SK-N-SH (cell line): Measurements from ENCODE around the gene MKRN2OS. TPM values are rescaled to one million over a fixed set of nuclear protein-coding genes. Genes with fewer than 3 reads are reported as not detected.

Experiments used
- CTCF ChIA-PET: fragments of 300-600, 350-600 bp; formaldehyde crosslinking; extraction: SDS; loops from one replicate; lab custom pipeline; 2021; lab: Yijun Ruan, JAX
- POLR2A ChIA-PET: fragments of 350-600 bp; sonication (Branson Sonifier 250); formaldehyde crosslinking; extraction: SDS; loops from one replicate; lab custom pipeline; 2020; ENCODE audit warnings: antibody characterized with exemption, inconsistent platforms; lab: Yijun Ruan, JAX
- DNase-seq: peaks from one replicate; pipeline ENCODE4 v3.0.0; 2012
- H2AFZ ChIP-seq: fragments of 200-600 bp; sonication (generic); 2 replicates; pipeline ENCODE4 v1.8.1; 2016; ENCODE audit warnings: antibody characterized with exemption, mild to moderate bottlenecking, low read depth
- H3F3A ChIP-seq: fragments of 200-600 bp; sonication (generic); replicated peaks from 2 replicates; pipeline ENCODE3; 2016; ENCODE audit warnings: antibody characterized with exemption, mild to moderate bottlenecking; ENCODE audit not compliant: insufficient read depth
- H3K27ac ChIP-seq, 2 experiments: fragments of 200-500 bp in 1 of 2; fragments of 200-600 bp in 1 of 2; sonication (Bioruptor generic) in 1 of 2; sonication (generic), shearing (Covaris generic) in 1 of 2; 2 replicates each; pipeline versions ENCODE4 v1.5.1 to v1.6.1; 2014 to 2016; ENCODE audit warnings: low read depth in 2 of 2, inconsistent platforms in 1 of 2, low read length in 1 of 2, mild to moderate bottlenecking in 1 of 2, mixed read lengths in 1 of 2
- H3K27me3 ChIP-seq: fragments of 200-600 bp; sonication (generic), shearing (Covaris generic); 2 replicates; pipeline ENCODE4 v1.6.1; 2016; ENCODE audit warnings: mixed run types; ENCODE audit not compliant: insufficient read depth
- H3K36me3 ChIP-seq, 2 experiments: fragments of 200-500 bp in 1 of 2; fragments of 200-600 bp in 1 of 2; sonication (Bioruptor generic) in 1 of 2; sonication (generic) in 1 of 2; replicated peaks in 1 of 2; 2 replicates each; pipeline versions ENCODE3 to v1.5.1; 2014 to 2016; ENCODE audit warnings: low read length in 1 of 2, mild to moderate bottlenecking in 1 of 2; ENCODE audit not compliant: insufficient read depth in 2 of 2, control insufficient read depth in 1 of 2
- H3K4me1 ChIP-seq, 2 experiments: fragments of 200-500 bp in 1 of 2; fragments of 200-600 bp in 1 of 2; sonication (Bioruptor generic) in 1 of 2; sonication (generic), shearing (Covaris generic) in 1 of 2; 2 replicates each; pipeline versions ENCODE4 v1.5.1 to v1.6.1; 2014 to 2016; ENCODE audit warnings: low read depth in 1 of 2, low read length in 1 of 2, mixed run types in 1 of 2; ENCODE audit not compliant: insufficient read depth in 2 of 2, control insufficient read depth in 1 of 2
- H3K4me2 ChIP-seq: fragments of 200-600 bp; sonication (generic), shearing (Covaris generic); 2 replicates; pipeline ENCODE4 v1.6.1; 2017; ENCODE audit warnings: mixed run types
- H3K4me3 ChIP-seq, 2 experiments: fragments of 200-500 bp in 1 of 2; fragments of 200-600 bp in 1 of 2; sonication (Bioruptor generic) in 1 of 2; sonication (generic), shearing (Covaris generic) in 1 of 2; 2 replicates each; pipeline versions ENCODE4 v1.5.1 to v1.8.1; 2014 to 2016; ENCODE audit warnings: low read depth in 2 of 2, inconsistent platforms in 1 of 2, low read length in 1 of 2, mild to moderate bottlenecking in 1 of 2, mixed read lengths in 1 of 2, moderate library complexity in 1 of 2
- H3K79me2 ChIP-seq: fragments of 200-600 bp; sonication (generic); 2 replicates; pipeline ENCODE4 v1.8.1; 2017; ENCODE audit warnings: mild to moderate bottlenecking; ENCODE audit not compliant: insufficient read depth
- H3K9ac ChIP-seq: fragments of 200-600 bp; sonication (generic); 2 replicates; pipeline ENCODE4 v1.6.1; 2017; ENCODE audit warnings: mixed run types
- H3K9me2 ChIP-seq: fragments of 200-600 bp; sonication (generic); 2 replicates; pipeline ENCODE4 v1.6.1; 2017; ENCODE audit warnings: mixed run types
- H3K9me3 ChIP-seq: fragments of 200-600 bp; sonication (generic); 2 replicates; pipeline ENCODE4 v1.6.1; 2017; ENCODE audit warnings: mixed run types, mild to moderate bottlenecking, moderate library complexity
- H4K20me1 ChIP-seq: fragments of 200-600 bp; sonication (generic); 2 replicates; pipeline ENCODE4 v1.6.1; 2017; ENCODE audit warnings: mild to moderate bottlenecking, mixed run types; ENCODE audit not compliant: insufficient read depth
- ELF1 ChIP-seq: IDR thresholded peaks from 2 replicates; pipeline ENCODE4 v1.4.0; 2012
- FOSL2 ChIP-seq: IDR thresholded peaks from 2 replicates; pipeline ENCODE4 v1.4.0; 2012; ENCODE audit warnings: low read depth, mild to moderate bottlenecking, moderate library complexity, borderline replicate concordance
- GATA2 ChIP-seq: sonication (generic); formaldehyde crosslinking; IDR thresholded peaks from 2 replicates; pipeline ENCODE4 v1.5.0; 2020; ENCODE audit warnings: mild to moderate bottlenecking, missing genetic modification reagents
- JUND ChIP-seq: IDR thresholded peaks from 2 replicates; pipeline ENCODE4 v1.4.0; 2012
- NRF1 ChIP-seq: IDR thresholded peaks from 2 replicates; pipeline ENCODE4 v1.6.1; 2012; ENCODE audit warnings: low read depth, mild to moderate bottlenecking, low read length
- SIN3A ChIP-seq: IDR thresholded peaks from 2 replicates; pipeline ENCODE4 v1.6.1; 2012; ENCODE audit warnings: low read depth, mild to moderate bottlenecking, low read length, moderate library complexity, borderline replicate concordance
- TAF1 ChIP-seq: IDR thresholded peaks from 2 replicates; pipeline ENCODE4 v1.6.1; 2012; ENCODE audit warnings: low read depth, mild to moderate bottlenecking, low read length, moderate library complexity, borderline replicate concordance
- WGBS: methylation state at CpG from one replicate; pipeline ENCODE4 v1.1.6; 2017; ENCODE audit warnings: low lambda C conversion rate; 5-methylcytosine and 5-hydroxymethylcytosine counted together
- polyA plus RNA-seq, 3 experiments: library from polyadenylated mRNA; depleted of rRNA; stranded (reverse); fragments of >200 nt; gene quantifications; 2 replicates each; pipeline ENCODE4 v1.2.3, GENCODE V29; 2012
- TF ChIP-seq, protein P1 (sequence below): IDR thresholded peaks from 2 replicates; pipeline ENCODE4 v1.6.1; 2012; ENCODE audit warnings: mild to moderate bottlenecking, low read depth, low read length, moderate library complexity
- TF ChIP-seq, protein P2 (sequence below): fragments of 150-350 bp; IDR thresholded peaks from 2 replicates; pipeline ENCODE4 v1.6.1; 2017; ENCODE audit warnings: antibody characterized with exemption, low read length, low read depth, borderline replicate concordance
- TF ChIP-seq, protein P3 (sequence below): fragments of 200-600 bp; sonication (generic); IDR thresholded peaks from 2 replicates; pipeline ENCODE4 v1.6.1; 2017; ENCODE audit warnings: antibody characterized with exemption, mild to moderate bottlenecking, moderate library complexity
- TF ChIP-seq, protein P4 (sequence below): IDR thresholded peaks from 2 replicates; pipeline ENCODE4; 2012

The MKRN2OS gene
- polyA plus RNA-seq, 1 of the 3 experiments (the other 2 are of a cell fraction), result not detected

DNA sequence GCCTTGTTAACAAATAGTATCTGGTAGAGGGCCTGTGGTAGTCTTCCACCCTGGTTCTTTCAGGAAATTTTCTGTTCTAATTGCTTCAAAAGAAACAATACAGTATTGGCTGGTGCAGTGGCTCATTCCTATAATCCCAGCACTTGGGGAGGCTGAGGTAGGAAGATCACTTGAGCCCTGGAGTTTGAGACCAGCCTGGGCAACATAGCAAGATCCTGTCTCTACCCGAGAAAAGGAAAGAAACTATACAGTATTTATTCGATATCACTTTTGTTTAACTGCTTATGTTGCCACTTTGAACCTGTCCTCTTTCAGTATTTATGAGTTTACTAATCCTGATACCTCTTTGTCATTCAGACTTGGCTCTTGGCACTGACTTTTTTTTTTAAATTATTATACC, 16.1 kb upstream of the MKRN2OS start:
- Histone ChIP-seq H3K4me1 (peaks cover 8 to 16% of the 10 kb centered on the region in 2 experiments; a peak in 3 of 4 replicates), H3K27me3 (no peaks in the 10 kb centered on the region), H2AFZ (no peak overlapping the region), H3F3A (no peaks in the 10 kb centered on the region), H3K4me2 (no peak overlapping the region), H3K9me3 (no peaks in the 10 kb centered on the region), H3K79me2 (peaks cover 93% of the 10 kb centered on the region), H3K9ac (no peak overlapping the region), H3K27ac (no peak overlapping the region), H3K4me3 (no peak overlapping the region), H3K36me3 (peaks cover 0 to 10% of the 10 kb centered on the region in 2 experiments), H3K9me2 (no peaks in the 10 kb centered on the region), H4K20me1 (peaks cover 62% of the 10 kb centered on the region)
- no peak for DNase-seq
- CTCF ChIA-PET, result interaction anchor here (1.2 kb wide), 1 partner anchor 8 kb away, joined by 5 read pairs; no protein-coding TSS in a partner anchor
- TF ChIP-seq, protein P1, sequence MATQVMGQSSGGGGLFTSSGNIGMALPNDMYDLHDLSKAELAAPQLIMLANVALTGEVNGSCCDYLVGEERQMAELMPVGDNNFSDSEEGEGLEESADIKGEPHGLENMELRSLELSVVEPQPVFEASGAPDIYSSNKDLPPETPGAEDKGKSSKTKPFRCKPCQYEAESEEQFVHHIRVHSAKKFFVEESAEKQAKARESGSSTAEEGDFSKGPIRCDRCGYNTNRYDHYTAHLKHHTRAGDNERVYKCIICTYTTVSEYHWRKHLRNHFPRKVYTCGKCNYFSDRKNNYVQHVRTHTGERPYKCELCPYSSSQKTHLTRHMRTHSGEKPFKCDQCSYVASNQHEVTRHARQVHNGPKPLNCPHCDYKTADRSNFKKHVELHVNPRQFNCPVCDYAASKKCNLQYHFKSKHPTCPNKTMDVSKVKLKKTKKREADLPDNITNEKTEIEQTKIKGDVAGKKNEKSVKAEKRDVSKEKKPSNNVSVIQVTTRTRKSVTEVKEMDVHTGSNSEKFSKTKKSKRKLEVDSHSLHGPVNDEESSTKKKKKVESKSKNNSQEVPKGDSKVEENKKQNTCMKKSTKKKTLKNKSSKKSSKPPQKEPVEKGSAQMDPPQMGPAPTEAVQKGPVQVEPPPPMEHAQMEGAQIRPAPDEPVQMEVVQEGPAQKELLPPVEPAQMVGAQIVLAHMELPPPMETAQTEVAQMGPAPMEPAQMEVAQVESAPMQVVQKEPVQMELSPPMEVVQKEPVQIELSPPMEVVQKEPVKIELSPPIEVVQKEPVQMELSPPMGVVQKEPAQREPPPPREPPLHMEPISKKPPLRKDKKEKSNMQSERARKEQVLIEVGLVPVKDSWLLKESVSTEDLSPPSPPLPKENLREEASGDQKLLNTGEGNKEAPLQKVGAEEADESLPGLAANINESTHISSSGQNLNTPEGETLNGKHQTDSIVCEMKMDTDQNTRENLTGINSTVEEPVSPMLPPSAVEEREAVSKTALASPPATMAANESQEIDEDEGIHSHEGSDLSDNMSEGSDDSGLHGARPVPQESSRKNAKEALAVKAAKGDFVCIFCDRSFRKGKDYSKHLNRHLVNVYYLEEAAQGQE, result no peak
- TF ChIP-seq SIN3A, result no peak
- TF ChIP-seq, protein P2, sequence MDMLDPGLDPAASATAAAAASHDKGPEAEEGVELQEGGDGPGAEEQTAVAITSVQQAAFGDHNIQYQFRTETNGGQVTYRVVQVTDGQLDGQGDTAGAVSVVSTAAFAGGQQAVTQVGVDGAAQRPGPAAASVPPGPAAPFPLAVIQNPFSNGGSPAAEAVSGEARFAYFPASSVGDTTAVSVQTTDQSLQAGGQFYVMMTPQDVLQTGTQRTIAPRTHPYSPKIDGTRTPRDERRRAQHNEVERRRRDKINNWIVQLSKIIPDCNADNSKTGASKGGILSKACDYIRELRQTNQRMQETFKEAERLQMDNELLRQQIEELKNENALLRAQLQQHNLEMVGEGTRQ, result no peak
- TF ChIP-seq TAF1, result no peak
- TF ChIP-seq JUND, result no peak
- TF ChIP-seq GATA2 (CRISPR knock-in tag), result no peak
- WGBS, result 95% methylated on average over 2 of the region's 2 CpGs
- POLR2A ChIA-PET, result no interaction called here

DNA sequence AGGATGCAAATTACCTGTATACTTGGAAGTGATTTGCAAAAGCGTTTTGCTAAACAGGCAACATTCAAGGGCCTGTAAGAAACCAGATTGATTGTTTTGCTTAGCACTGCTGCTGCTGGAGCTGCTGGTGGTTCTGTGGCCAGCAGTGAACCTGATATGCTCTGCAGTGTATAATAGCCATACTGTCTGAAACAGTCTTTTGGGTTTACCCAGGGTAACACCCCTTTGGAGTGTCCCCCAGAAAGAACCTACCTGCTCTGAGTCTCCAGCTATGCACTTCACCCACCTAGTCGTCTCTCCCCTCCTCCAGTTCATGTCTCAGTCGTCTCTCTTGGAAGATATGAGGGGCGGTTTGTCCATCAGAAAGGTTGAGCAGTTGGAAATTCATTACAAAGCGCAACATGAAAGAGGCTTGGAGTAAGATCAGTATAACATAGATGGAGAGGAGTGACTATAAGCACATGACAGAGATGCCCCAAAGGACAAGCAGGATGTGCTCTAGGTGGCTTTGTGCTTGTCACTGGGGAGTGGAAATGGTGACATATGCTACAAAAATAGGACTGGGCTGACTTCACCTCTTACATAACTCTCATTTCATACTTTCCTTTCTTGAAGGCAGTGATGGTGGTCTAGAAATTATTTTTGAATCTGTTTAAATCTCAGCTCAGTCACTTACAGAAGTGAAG, 15.3 kb upstream of the MKRN2OS start:
- no peak overlapping the region for H3K4me3 ChIP-seq
- H3K36me3 ChIP-seq, result peaks cover 0 to 3% of the 10 kb centered on the region in 2 experiments
- CTCF ChIA-PET, result interaction anchor here (1.4 kb wide), 1 partner anchor 426 kb away, joined by 4 read pairs; no protein-coding TSS in a partner anchor
- no peak overlapping the region for H3K9ac ChIP-seq
- 95% methylated on average over 5 of the region's 5 CpGs for WGBS
- no peaks in the 10 kb centered on the region for H3F3A ChIP-seq
- no peak overlapping the region for H3K4me2 ChIP-seq
- no peaks in the 10 kb centered on the region for H3K9me2 ChIP-seq
- peaks cover 86% of the 10 kb centered on the region for H3K79me2 ChIP-seq
- POLR2A ChIA-PET, result no interaction called here
- TF ChIP-seq, protein P3, sequence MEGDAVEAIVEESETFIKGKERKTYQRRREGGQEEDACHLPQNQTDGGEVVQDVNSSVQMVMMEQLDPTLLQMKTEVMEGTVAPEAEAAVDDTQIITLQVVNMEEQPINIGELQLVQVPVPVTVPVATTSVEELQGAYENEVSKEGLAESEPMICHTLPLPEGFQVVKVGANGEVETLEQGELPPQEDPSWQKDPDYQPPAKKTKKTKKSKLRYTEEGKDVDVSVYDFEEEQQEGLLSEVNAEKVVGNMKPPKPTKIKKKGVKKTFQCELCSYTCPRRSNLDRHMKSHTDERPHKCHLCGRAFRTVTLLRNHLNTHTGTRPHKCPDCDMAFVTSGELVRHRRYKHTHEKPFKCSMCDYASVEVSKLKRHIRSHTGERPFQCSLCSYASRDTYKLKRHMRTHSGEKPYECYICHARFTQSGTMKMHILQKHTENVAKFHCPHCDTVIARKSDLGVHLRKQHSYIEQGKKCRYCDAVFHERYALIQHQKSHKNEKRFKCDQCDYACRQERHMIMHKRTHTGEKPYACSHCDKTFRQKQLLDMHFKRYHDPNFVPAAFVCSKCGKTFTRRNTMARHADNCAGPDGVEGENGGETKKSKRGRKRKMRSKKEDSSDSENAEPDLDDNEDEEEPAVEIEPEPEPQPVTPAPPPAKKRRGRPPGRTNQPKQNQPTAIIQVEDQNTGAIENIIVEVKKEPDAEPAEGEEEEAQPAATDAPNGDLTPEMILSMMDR, result no peak
- TF ChIP-seq, protein P4, sequence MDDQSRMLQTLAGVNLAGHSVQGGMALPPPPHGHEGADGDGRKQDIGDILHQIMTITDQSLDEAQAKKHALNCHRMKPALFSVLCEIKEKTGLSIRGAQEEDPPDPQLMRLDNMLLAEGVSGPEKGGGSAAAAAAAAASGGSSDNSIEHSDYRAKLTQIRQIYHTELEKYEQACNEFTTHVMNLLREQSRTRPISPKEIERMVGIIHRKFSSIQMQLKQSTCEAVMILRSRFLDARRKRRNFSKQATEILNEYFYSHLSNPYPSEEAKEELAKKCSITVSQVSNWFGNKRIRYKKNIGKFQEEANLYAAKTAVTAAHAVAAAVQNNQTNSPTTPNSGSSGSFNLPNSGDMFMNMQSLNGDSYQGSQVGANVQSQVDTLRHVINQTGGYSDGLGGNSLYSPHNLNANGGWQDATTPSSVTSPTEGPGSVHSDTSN, result no peak
- TF ChIP-seq FOSL2, result no peak
- TF ChIP-seq NRF1, result no peak
- no peak for TF ChIP-seq ELF1
- H2AFZ ChIP-seq, result no peak overlapping the region
- H3K27me3 ChIP-seq, result no peaks in the 10 kb centered on the region
- no peaks in the 10 kb centered on the region for H3K9me3 ChIP-seq
- H3K4me1 ChIP-seq, result peaks cover 8 to 16% of the 10 kb centered on the region in 2 experiments; a peak in 3 of 4 replicates
- H4K20me1 ChIP-seq, result peaks cover 55% of the 10 kb centered on the region
- no peak overlapping the region for H3K27ac ChIP-seq
- no peak for DNase-seq
